Right lobe of liver (tissue), 4 donors: ENCODE measurements around the gene NUDT7.

Experiments used
- POLR2A ChIP-seq: fragments of 450-650 bp; IDR thresholded peaks from one replicate; pipeline ENCODE4 v1.6.1; 2017; ENCODE audit warnings: antibody characterized with exemption, mild to moderate bottlenecking
- TF ChIP-seq, protein P1 (sequence below), 4 donors: fragments of 200-600 bp in 3 of 4; fragments of 450-650 bp in 1 of 4; IDR thresholded peaks; one replicate each; pipeline versions ENCODE4 v1.5.1 to v1.8.0; 2016 to 2022; ENCODE audit warnings: antibody characterized with exemption in 4 of 4, mild to moderate bottlenecking in 2 of 4
- donor health status: DM: no; HTN: no; CAD: no.
- donor health status: DM: no; HTN: no; CAD: no.
- donor health status: DM: no; HTN: yes; CAD: no.

DNA sequence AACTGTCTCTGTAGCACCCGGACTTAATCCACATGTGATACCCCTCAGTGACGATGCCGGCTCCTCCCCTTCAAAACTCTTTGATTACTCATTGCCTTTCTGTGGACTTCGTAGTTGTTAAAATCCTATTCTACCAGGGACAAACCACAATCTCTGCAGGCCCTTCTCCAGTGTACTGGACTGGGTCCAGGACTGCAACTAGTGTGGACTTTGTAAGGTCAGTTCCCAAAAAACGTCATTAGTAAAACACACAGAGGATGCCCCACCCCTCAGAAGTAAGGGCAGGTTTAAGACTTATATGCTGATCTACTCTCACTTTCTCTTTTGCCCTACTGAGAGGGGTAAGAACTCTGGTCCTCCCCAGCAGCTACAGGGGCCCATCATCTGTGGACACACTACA is 10.5 kb upstream of the NUDT7 start:
- TF ChIP-seq, protein P1, sequence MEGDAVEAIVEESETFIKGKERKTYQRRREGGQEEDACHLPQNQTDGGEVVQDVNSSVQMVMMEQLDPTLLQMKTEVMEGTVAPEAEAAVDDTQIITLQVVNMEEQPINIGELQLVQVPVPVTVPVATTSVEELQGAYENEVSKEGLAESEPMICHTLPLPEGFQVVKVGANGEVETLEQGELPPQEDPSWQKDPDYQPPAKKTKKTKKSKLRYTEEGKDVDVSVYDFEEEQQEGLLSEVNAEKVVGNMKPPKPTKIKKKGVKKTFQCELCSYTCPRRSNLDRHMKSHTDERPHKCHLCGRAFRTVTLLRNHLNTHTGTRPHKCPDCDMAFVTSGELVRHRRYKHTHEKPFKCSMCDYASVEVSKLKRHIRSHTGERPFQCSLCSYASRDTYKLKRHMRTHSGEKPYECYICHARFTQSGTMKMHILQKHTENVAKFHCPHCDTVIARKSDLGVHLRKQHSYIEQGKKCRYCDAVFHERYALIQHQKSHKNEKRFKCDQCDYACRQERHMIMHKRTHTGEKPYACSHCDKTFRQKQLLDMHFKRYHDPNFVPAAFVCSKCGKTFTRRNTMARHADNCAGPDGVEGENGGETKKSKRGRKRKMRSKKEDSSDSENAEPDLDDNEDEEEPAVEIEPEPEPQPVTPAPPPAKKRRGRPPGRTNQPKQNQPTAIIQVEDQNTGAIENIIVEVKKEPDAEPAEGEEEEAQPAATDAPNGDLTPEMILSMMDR (IDR thresholded peaks at IDR 0.05) = no peak
- peak; percentile 62 for TF ChIP-seq POLR2A
